OCI-M2 (cell line): Measurements from ENCODE around the gene SNAPC4.
"Not testable (repeated sequence)": the region's sequence is repeated elsewhere in the genome, so short reads cannot be mapped to it uniquely, and the experiment has no call there.

Experiments
- DNase-seq: peaks from one replicate; lab custom pipeline; 2025; ENCODE audit not compliant: unreplicated experiment; lab: John Stamatoyannopoulos, UW

SNAPC4 gene

DNA sequence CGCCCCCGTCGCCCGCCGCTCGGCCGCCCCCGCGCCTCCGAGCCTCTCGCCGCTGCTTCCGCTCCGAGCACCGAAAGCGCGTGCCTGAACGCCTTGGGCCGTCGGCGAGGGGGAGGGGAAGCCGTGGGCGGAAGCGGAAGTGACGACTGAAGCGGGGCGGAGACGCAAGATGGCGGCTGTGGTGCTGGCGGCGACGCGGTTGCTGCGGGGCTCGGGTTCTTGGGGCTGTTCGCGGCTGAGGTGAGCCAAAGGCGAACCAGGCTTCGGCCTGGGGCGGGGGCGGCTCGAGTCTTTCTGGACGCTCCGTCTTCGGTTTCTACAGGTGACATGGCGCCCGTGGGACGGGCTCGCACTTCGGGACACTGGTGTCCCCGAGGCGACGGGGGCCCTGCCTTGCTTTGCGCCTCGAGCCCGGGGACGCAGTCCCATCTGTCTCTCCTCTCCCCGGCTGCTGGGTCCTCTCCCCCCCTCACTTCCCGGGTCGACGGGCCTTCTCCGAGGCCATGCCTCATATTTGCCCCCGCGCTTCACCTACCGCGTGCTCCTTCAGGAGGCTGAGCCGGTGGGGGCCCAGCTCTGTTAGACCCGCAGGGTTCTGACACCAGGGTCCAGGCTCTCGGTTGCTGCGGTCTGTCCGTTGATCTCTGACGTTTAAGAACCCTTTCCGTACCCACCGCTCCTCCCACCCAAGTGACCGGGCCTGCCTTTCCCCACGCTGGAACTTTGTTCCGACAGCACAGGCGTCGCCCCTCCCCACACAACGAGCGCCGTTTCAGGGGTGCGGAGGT lies 10.7 kb upstream of the SNAPC4 start, which contains the start of the genes ENTR1 and PMPCA:
Gene ENTR1 (minus strand): TSS at position 115 of the 788 bp plus-strand sequence. CDS start 217 bp downstream, outside the sequence.
Gene PMPCA (plus strand): TSS at position 159 of the 788 bp plus-strand sequence. CDS start 11 bp downstream, at position 170.
- peak; percentile 5 for DNase-seq

- no peak for DNase-seq
Observed at GRCh38 chr9:136409557-136410455, 9.8 kb upstream of the SNAPC4 start.

GRCh38 chr9:136407911-136408310 lies 7.9 kb upstream of the SNAPC4 start:
- DNase-seq: no peak

- DNase-seq: not testable (repeated sequence)
Observed at GRCh38 chr9:136407061-136407460, 7.1 kb upstream of the SNAPC4 start.

DNA sequence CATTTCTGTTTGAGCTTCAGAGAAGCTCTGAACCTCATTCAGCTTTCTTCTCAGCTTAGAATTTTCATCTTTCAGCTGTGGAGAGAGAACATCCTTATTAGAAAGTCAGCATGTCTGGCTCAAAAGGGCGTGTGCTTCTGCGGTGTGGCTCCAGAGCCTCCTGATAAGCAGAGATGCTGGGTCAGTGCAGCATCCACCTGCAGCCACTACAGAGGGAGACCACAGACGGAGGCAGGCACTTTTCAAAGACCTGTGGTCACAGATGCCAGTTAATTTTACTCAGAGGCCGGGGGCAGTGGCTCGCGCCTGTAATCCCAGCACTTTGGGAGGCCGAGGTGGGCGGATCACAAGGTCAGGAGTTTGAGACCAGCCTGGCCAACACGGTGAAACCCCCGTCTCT lies 5.9 kb upstream of the SNAPC4 start:
- not testable (repeated sequence) for DNase-seq

DNA sequence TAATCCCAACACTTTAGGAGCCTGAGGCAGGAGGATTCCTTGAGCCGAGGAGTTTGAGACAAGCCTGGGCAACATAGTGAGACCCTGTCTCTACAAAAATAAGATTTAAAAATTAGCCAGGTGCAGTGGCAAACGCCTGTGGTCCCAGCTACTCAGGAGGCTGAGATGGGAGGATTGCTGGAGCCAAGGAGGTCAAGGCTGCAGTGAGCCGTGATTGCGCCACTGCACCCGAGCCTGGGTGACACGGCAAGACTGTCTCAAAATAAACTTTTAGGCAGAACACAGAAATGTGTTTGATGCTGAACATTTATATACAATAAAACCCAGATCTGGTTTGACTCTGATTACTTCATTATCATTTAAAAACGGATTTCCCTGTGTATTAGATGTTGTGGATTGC lies 5.5 kb upstream of the SNAPC4 start:
- no peak for DNase-seq

DNA sequence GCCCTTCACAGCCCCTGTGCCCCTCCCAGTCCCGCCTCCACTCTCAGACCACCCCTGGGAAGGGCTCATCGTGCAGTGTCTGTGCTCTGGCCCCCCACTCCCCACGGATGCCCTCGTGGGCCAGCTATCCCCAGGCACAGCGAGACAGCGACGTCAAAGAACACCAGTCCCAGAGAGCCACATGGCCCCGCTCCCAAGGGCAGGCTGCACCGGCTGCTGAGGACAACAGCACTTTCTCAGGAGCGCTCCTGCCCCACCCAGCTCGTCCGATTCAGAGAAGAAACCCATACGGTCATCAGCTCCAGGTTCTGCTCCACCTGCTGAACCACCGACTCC lies 4.8 kb upstream of the SNAPC4 start:
- DNase-seq: no peak

- DNase-seq: no peak
Observed at GRCh38 chr9:136403915-136404800, 4.2 kb upstream of the SNAPC4 start.

DNA sequence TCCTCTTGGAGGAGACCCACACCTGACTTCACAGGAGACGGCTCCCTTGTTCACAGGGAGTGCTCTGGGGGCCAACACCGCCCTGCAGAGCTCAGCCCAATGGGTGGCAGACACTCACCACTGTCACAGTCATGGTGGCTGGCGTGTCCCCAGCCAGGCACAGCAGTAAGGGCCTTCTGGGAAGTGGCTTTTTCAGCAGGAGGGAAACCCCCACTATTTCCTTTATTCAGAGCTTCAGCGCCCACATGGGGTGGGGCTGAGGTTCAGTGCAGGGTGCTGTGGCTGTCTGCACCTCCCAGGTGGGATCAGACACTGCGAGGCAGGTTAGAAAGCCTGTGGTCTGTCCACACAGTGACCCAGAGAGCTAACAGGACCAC lies 3.6 kb upstream of the SNAPC4 start:
- DNase-seq: no peak

- DNase-seq: no peak
Observed at GRCh38 chr9:136402067-136402466, 2.1 kb upstream of the SNAPC4 start.

- no peak for DNase-seq
Observed at GRCh38 chr9:136401173-136401922, 1.4 kb upstream of the SNAPC4 start.

GRCh38 chr9:136399176-136400037 lies 563 bp downstream of the SNAPC4 start:
- no peak for DNase-seq

DNA sequence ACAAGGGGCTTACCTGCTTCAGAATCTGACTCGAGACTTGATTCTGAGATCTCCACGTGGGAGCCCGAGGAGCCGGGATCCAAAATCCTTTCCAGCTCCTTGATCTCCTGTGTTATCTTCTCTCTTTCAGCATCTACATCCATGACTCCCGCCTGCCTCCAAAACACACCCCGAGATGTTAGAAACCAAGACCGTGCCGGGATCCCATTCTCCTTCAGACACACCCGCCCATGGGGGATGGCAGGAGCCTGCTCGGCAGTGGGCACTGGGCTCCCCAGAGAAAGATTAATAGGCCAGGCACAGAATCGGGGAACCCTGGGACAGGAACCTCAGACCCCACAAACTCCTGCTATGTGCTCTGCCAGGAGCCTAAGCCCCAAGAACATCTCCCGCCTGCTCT lies 1.7 kb downstream of the SNAPC4 start:
- no peak for DNase-seq

- DNase-seq: no peak
Observed at GRCh38 chr9:136397643-136398042, 2.3 kb downstream of the SNAPC4 start.

- no peak for DNase-seq
Observed at GRCh38 chr9:136396219-136396515, 3.8 kb downstream of the SNAPC4 start.

DNA sequence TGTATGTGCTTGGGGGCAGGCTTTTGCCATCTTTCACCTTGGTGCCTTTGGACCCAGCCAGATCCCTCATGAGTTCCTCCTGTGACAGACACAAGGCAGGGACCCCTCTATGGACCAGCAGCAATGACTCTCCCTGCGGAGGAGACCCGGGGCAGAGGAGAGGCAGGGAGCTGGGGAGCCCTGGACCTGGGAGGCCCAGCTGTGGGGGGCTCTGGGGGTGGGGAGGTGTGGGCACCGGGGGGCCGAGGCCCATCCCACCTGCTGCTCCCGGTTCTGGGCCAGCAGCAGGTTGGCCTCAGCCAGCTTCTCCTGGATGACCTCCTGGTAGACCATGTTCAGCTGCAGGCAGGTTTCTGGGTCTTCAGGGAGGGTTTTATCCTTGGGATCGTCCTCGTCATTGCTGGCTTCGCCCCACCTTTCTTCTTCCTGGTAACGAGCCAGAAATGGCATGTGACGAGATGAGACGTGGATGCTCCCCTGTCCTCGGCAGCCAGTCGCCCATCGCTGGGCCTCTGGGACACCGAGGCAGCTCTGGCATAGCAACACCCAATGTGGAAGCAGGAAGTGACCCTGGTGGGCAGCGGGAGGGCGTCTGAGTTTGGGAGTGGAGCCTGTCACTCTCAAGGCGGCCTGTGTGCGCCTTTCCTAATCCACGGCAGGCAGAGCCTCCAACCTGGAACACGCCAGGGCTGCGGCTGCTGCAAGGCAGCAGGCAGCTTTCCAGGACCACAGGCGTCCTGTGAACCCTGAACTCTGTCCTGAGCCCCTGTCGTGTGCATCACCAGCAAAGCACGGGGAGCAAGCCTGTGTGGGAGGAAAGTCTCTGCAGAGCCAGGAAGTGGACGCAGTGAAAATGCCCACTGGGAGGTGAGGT lies 4.4 kb downstream of the SNAPC4 start:
- DNase-seq: no peak

DNA sequence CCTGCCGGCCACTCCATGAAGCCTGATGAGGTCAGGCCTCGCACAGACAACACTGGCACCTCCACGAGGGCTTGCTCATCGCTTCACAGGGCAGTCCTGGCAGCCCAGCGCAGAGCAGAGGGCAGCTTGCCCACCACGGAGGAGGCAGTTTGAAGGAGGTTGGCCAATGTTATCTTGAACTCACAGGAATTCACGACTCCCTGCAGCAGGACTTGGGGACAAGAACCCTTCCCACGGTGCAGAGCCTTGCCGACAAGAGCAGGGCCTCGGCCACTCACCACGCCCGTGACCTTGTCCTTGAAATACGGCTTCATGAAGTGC lies 5.0 kb downstream of the SNAPC4 start:
- DNase-seq: no peak

DNA sequence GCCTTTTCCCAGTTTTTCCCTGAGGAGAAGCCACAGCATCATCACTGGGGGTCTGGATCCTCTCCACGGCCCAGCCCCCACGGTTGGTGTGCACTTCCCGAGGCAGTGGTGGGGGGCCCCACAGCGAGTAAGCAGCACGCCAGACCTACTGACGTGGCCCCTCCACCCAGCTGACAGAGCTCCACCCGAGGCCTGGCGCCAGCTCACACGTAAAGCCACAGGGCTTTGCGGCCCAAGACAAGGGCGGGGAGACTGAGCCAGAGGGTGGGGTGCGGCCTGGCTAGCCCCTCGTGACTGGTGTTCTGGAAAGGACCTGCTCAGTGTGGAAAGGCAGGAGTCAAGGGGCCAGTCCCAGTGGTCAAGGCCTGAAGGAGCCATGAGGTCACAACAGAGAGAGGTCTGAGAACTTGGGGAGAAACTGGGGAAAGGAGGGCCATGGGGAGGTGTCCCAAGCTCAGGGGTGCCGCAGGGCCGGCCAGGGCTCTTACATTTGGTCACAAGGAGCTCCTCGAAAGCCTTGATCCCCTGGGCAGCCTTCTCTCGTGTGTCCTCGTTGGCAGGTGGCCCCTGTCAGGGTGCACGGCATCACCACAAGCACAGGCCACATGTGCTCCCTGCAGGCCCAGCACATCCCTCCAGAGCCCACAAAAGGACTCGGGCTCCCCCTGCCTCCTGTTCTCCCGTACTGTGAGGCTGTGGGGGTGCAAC lies 5.5 kb downstream of the SNAPC4 start:
- no peak for DNase-seq
